Immature natural killer cell (primary cell): ENCODE data around the gene AQP2. TPM values are rescaled to one million over a fixed set of nuclear protein-coding genes. Genes with fewer than 3 reads are reported as not detected.

Experiments
- DNase-seq, 3 donors: peaks; one replicate each; pipeline ENCODE4 v3.0.0; 2022; ENCODE audit warnings: mixed read lengths in 1 of 3
- H3K27ac Mint-ChIP-seq, 6 donors: one replicate each; pipeline ENCODE4 v1.8.0; 2020; ENCODE audit warnings: mixed read lengths in 6 of 6, mild to moderate bottlenecking in 5 of 6, inconsistent platforms in 4 of 6, moderate library complexity in 3 of 6
- H3K27me3 Mint-ChIP-seq, 3 donors: one replicate each; pipeline ENCODE4 v1.8.0; 2020 to 2021; ENCODE audit warnings: low read depth in 3 of 3, mild to moderate bottlenecking in 3 of 3, mixed read lengths in 3 of 3, moderate library complexity in 3 of 3, inconsistent platforms in 1 of 3
- H3K36me3 Mint-ChIP-seq, 3 donors: one replicate each; pipeline ENCODE4 v1.8.0; 2020; ENCODE audit warnings: mixed read lengths in 3 of 3, inconsistent platforms in 2 of 3, mild to moderate bottlenecking in 2 of 3
- H3K4me1 Mint-ChIP-seq, 2 donors: one replicate each; pipeline ENCODE4 v1.8.0; 2020; ENCODE audit warnings: inconsistent platforms in 2 of 2, mild to moderate bottlenecking in 2 of 2, mixed read lengths in 2 of 2, moderate library complexity in 1 of 2
- H3K4me3 Mint-ChIP-seq, 5 donors: one replicate each; pipeline ENCODE4 v1.8.0; 2020; ENCODE audit warnings: mild to moderate bottlenecking in 5 of 5, mixed read lengths in 5 of 5, inconsistent platforms in 3 of 5, moderate library complexity in 3 of 5
- H3K9me3 Mint-ChIP-seq, 6 donors: one replicate each; pipeline ENCODE4 v1.8.0; 2020; ENCODE audit warnings: mild to moderate bottlenecking in 6 of 6, mixed read lengths in 6 of 6, inconsistent platforms in 4 of 6, moderate library complexity in 3 of 6
- polyA plus RNA-seq, 3 donors: library from polyadenylated mRNA; unstranded; fragments of 300-500 nt; fragmentation: Illumina TruSeq; gene quantifications; one replicate each; pipeline ENCODE4 v1.2.3, GENCODE V29; 2021

Gene AQP2
- polyA plus RNA-seq, 3 donors from 2014 or later, result not detected

GRCh38 chr12:49911213-49911605 is 39.3 kb upstream of the AQP2 start:
- Mint-ChIP-seq H3K36me3 (no peaks in the 10 kb centered on the region), H3K4me3 (no peak overlapping the region), H3K27me3 (peaks cover 2 to 7% (median 4%) of the 10 kb centered on the region in 3 donors)

GRCh38 chr12:49912345-49913255 is 37.9 kb upstream of the AQP2 start:
- H3K4me1 Mint-ChIP-seq, result no peaks in the 10 kb centered on the region
- DNase-seq, result no peak
- no peaks in the 10 kb centered on the region for H3K9me3 Mint-ChIP-seq
- no peaks in the 10 kb centered on the region for H3K36me3 Mint-ChIP-seq
- H3K4me3 Mint-ChIP-seq, result no peak overlapping the region
- no peak overlapping the region for H3K27ac Mint-ChIP-seq
- peaks cover 3 to 7% (median 7%) of the 10 kb centered on the region in 3 donors for H3K27me3 Mint-ChIP-seq

More at GRCh38 chr12:49911213-49911605, 39.3 kb upstream of the AQP2 start:
- H3K27ac Mint-ChIP-seq, result no peak overlapping the region
- DNase-seq, result no peak
- no peaks in the 10 kb centered on the region for H3K4me1 Mint-ChIP-seq
- H3K9me3 Mint-ChIP-seq, result no peaks in the 10 kb centered on the region

- Mint-ChIP-seq H3K4me3 (no peak overlapping the region), H3K4me1 (no peaks in the 10 kb centered on the region), H3K27ac (no peak overlapping the region), H3K36me3 (no peaks in the 10 kb centered on the region), H3K9me3 (no peaks in the 10 kb centered on the region), H3K27me3 (peaks cover 3 to 7% (median 4%) of the 10 kb centered on the region in 3 donors)
- no peak for DNase-seq
These were observed 34.2 kb upstream of the AQP2 start for GRCh38 chr12:49916129-49916919.

GRCh38 chr12:49917166-49917787 is 33.3 kb upstream of the AQP2 start:
- Mint-ChIP-seq H3K4me1 (no peaks in the 10 kb centered on the region), H3K36me3 (no peaks in the 10 kb centered on the region), H3K9me3 (no peaks in the 10 kb centered on the region), H3K4me3 (no peak overlapping the region), H3K27me3 (peaks cover 1 to 7% (median 4%) of the 10 kb centered on the region in 3 donors), H3K27ac (no peak overlapping the region)
- DNase-seq, result no peak

GRCh38 chr12:49917788-49918173 is 32.8 kb upstream of the AQP2 start:
- Mint-ChIP-seq H3K4me1 (no peaks in the 10 kb centered on the region), H3K36me3 (no peaks in the 10 kb centered on the region), H3K27me3 (peaks cover 1 to 7% (median 4%) of the 10 kb centered on the region in 3 donors), H3K27ac (no peak overlapping the region), H3K9me3 (no peaks in the 10 kb centered on the region), H3K4me3 (no peak overlapping the region)
- no peak for DNase-seq

GRCh38 chr12:49920241-49920914 is 30.2 kb upstream of the AQP2 start:
- no peak overlapping the region for H3K27ac Mint-ChIP-seq
- no peaks in the 10 kb centered on the region for H3K9me3 Mint-ChIP-seq
- DNase-seq, result no peak
- no peaks in the 10 kb centered on the region for H3K36me3 Mint-ChIP-seq
- H3K4me1 Mint-ChIP-seq, result no peaks in the 10 kb centered on the region
- peaks cover 1 to 9% (median 1%) of the 10 kb centered on the region in 3 donors for H3K27me3 Mint-ChIP-seq
- no peak overlapping the region for H3K4me3 Mint-ChIP-seq

GRCh38 chr12:49920915-49921286 is 29.6 kb upstream of the AQP2 start:
- Mint-ChIP-seq H3K27me3 (peaks cover under 1 to 10% (median 1%) of the 10 kb centered on the region in 3 donors), H3K36me3 (no peaks in the 10 kb centered on the region), H3K27ac (no peak overlapping the region), H3K4me3 (no peak overlapping the region), H3K9me3 (no peaks in the 10 kb centered on the region), H3K4me1 (no peaks in the 10 kb centered on the region)
- no peak for DNase-seq

GRCh38 chr12:49921299-49921698 is 29.2 kb upstream of the AQP2 start:
- Mint-ChIP-seq H3K9me3 (no peaks in the 10 kb centered on the region), H3K4me3 (no peak overlapping the region), H3K4me1 (no peaks in the 10 kb centered on the region), H3K27me3 (peaks cover 1 to 10% (median 2%) of the 10 kb centered on the region in 3 donors), H3K36me3 (no peaks in the 10 kb centered on the region), H3K27ac (no peak overlapping the region)
- DNase-seq, result no peak

GRCh38 chr12:49921936-49922335 is 28.6 kb upstream of the AQP2 start:
- Mint-ChIP-seq H3K9me3 (no peaks in the 10 kb centered on the region), H3K4me3 (no peak overlapping the region), H3K4me1 (no peaks in the 10 kb centered on the region), H3K27me3 (peaks cover 1 to 9% (median 3%) of the 10 kb centered on the region in 3 donors), H3K27ac (no peak overlapping the region), H3K36me3 (no peaks in the 10 kb centered on the region)
- no peak for DNase-seq

GRCh38 chr12:49922349-49923034 is 28.0 kb upstream of the AQP2 start:
- Mint-ChIP-seq H3K36me3 (no peaks in the 10 kb centered on the region), H3K4me1 (no peaks in the 10 kb centered on the region), H3K27me3 (peaks cover 0 to 7% (median 5%) of the 10 kb centered on the region in 3 donors), H3K27ac (no peak overlapping the region), H3K9me3 (no peaks in the 10 kb centered on the region), H3K4me3 (no peak overlapping the region)
- DNase-seq, result no peak

- H3K27me3 Mint-ChIP-seq, result peaks cover 0 to 7% (median 5%) of the 10 kb centered on the region in 3 donors
- H3K4me3 Mint-ChIP-seq, result no peak overlapping the region
- H3K27ac Mint-ChIP-seq, result no peak overlapping the region
- no peaks in the 10 kb centered on the region for H3K4me1 Mint-ChIP-seq
- DNase-seq, result no peak
- H3K9me3 Mint-ChIP-seq, result no peaks in the 10 kb centered on the region
- no peaks in the 10 kb centered on the region for H3K36me3 Mint-ChIP-seq
These were observed 27.4 kb upstream of the AQP2 start for GRCh38 chr12:49923035-49923644.

- Mint-ChIP-seq H3K9me3 (no peaks in the 10 kb centered on the region), H3K4me1 (no peaks in the 10 kb centered on the region), H3K27ac (no peak overlapping the region), H3K36me3 (no peaks in the 10 kb centered on the region), H3K4me3 (no peak overlapping the region), H3K27me3 (peaks cover 0 to 10% (median 5%) of the 10 kb centered on the region in 3 donors)
- DNase-seq, result no peak
These were observed 26.5 kb upstream of the AQP2 start for GRCh38 chr12:49923880-49924556.
